Stimulated activated CD8-positive, alpha-beta memory T cell treated with anti-CD3 and anti-CD28 coated beads, Interleukin-2, amount 100 ng/mL, for 48 hours (primary cell): ENCODE data around the gene DNAJC7.

Source experiments
- DNase-seq, 2 donors: peaks; one replicate each; pipeline ENCODE4 v3.0.0-alpha.2; 2020; ENCODE audit warnings: low read depth in 2 of 2

The DNAJC7 gene

GRCh38 chr17:42016941-42017865 lies at the start of gene DNAJC7:
Gene DNAJC7, minus strand, starts transcription at chr17:42017439. Its CDS starts 23 bp downstream, at chr17:42017416.
- peak; percentile 85 to 87 for DNase-seq

- no peak for DNase-seq
These were observed 48.0 kb upstream of the DNAJC7 start for GRCh38 chr17:42065201-42065600.

GRCh38 chr17:42062681-42063080 lies 45.4 kb upstream of the DNAJC7 start:
- no peak for DNase-seq

- no peak for DNase-seq
These were observed 44.6 kb upstream of the DNAJC7 start for GRCh38 chr17:42061646-42062487.

GRCh38 chr17:42060231-42060630 lies 43.0 kb upstream of the DNAJC7 start:
- DNase-seq = no peak

- DNase-seq = no peak
These were observed 42.6 kb upstream of the DNAJC7 start for GRCh38 chr17:42059815-42060214.

- no peak for DNase-seq
These were observed 40.8 kb upstream of the DNAJC7 start for GRCh38 chr17:42058063-42058462.

- DNase-seq = no peak
These were observed 39.4 kb upstream of the DNAJC7 start for GRCh38 chr17:42056635-42057034.

- DNase-seq = no peak
These were observed 38.3 kb upstream of the DNAJC7 start for GRCh38 chr17:42055496-42055895.

- DNase-seq = no peak
These were observed 37.8 kb upstream of the DNAJC7 start for GRCh38 chr17:42055027-42055426.

GRCh38 chr17:42053731-42054500 lies 36.7 kb upstream of the DNAJC7 start:
- no peak for DNase-seq

- DNase-seq = no peak
These were observed 35.2 kb upstream of the DNAJC7 start for GRCh38 chr17:42052346-42052877.

GRCh38 chr17:42051645-42052044 lies 34.4 kb upstream of the DNAJC7 start:
- DNase-seq = no peak

- no peak for DNase-seq
These were observed 33.8 kb upstream of the DNAJC7 start for GRCh38 chr17:42051013-42051400.

- DNase-seq = peak; percentile 28 to 34
These were observed 33.3 kb upstream of the DNAJC7 start, which contains the start of gene C17orf113 for GRCh38 chr17:42050393-42051012. Gene C17orf113, minus strand, starts transcription at chr17:42050601. Its CDS starts 7,225 bp downstream, at chr17:42043376.

GRCh38 chr17:42049834-42050392 lies 32.7 kb upstream of the DNAJC7 start:
- no peak for DNase-seq

- DNase-seq = no peak
These were observed 30.1 kb upstream of the DNAJC7 start for GRCh38 chr17:42047343-42047742.

GRCh38 chr17:42045719-42046118 lies 28.5 kb upstream of the DNAJC7 start:
- no peak for DNase-seq

- no peak for DNase-seq
These were observed 25.5 kb upstream of the DNAJC7 start for GRCh38 chr17:42042598-42043319.

GRCh38 chr17:42041619-42042018 lies 24.4 kb upstream of the DNAJC7 start:
- DNase-seq = no peak
